Ovary (tissue), 9 donors: ENCODE results near the gene MALL. TPM values are rescaled to one million over a fixed set of nuclear protein-coding genes. Genes with fewer than 3 reads are reported as not detected.

Experiments used
- DNase-seq, 5 donors: peaks; one replicate each; pipeline ENCODE4 v3.0.0-alpha.2; 2019 to 2020
- H3K27ac ChIP-seq, 2 donors: fragments of 200-600 bp; one replicate each; pipeline versions ENCODE4 v1.5.1 to v1.8.0; 2019 to 2022
- H3K27me3 ChIP-seq: fragments of 200-600 bp; one replicate; pipeline ENCODE4 v1.8.0; 2022
- H3K36me3 ChIP-seq: fragments of 200-600 bp; sonication (generic); one replicate; pipeline ENCODE4 v1.5.1; 2019
- H3K4me1 ChIP-seq: one replicate; pipeline ENCODE4 v1.8.1; 2013; ENCODE audit warnings: mild to moderate bottlenecking, moderate library complexity; ENCODE audit not compliant: insufficient read depth
- H3K4me3 ChIP-seq: fragments of 200-600 bp; sonication (generic); one replicate; pipeline ENCODE4 v1.5.1; 2017
- H3K9me3 ChIP-seq, 2 donors: fragments of 200-600 bp in 1 of 2; sonication (generic) in 1 of 2; one replicate each; pipeline versions ENCODE4 v1.5.1 to v1.8.1; 2013 to 2019; ENCODE audit warnings: mild to moderate bottlenecking in 1 of 2, moderate library complexity in 1 of 2
- EP300 ChIP-seq: sonication (generic); formaldehyde crosslinking; IDR thresholded peaks from one replicate; pipeline ENCODE4 v1.6.1; 2017; ENCODE audit warnings: antibody characterized with exemption
- POLR2A ChIP-seq: fragments of 450-650 bp; IDR thresholded peaks from one replicate; pipeline ENCODE4 v1.6.1; 2017; ENCODE audit warnings: antibody characterized with exemption, mild to moderate bottlenecking, moderate library complexity
- WGBS, 3 donors: extraction: QIAGEN DNeasy Blood & Tissue Kit in 1 of 3; methylation state at CpG; one replicate each; pipeline versions ENCODE4 v1.1.5 to v1.1.7; 2013 to 2017; 5-methylcytosine and 5-hydroxymethylcytosine counted together
- intact Hi-C, 4 donors: fragments of 100-400 bp; cut with DNase I; formaldehyde crosslinking; loops; one replicate each; pipeline versions ENCODE4 v1.11.0 to v1.15.1; 2022 to 2023
- polyA plus RNA-seq, 2 donors: library from polyadenylated mRNA; stranded (reverse); fragments of 200-250 nt in 1 of 2; fragments of 350-450 nt in 1 of 2; fragmentation: Illumina TruSeq in 1 of 2; extraction: RNeasy Lipid Tissue Mini Kit (QIAGEN cat#74804) in 1 of 2; gene quantifications; one replicate each; pipeline ENCODE4 v1.2.3, GENCODE V29; 2013 to 2014
- total RNA-seq, 7 donors: library from RNA; depleted of rRNA in 2 of 7; stranded (reverse); fragments of >200 nt in 2 of 7; fragmentation: NEBNext Ultra II Directional in 3 of 7; extraction: Animal tissue kit (Norgen Biotek cat#: 25700) in 3 of 7; gene quantifications; one replicate each; pipeline versions ENCODE4 v1.1.0 to v1.2.4, GENCODE V29; 2016 to 2023
- TF ChIP-seq, protein P1 (sequence below), 3 donors: fragments of 450-650 bp in 2 of 3; fragments of 200-600 bp in 1 of 3; IDR thresholded peaks; one replicate each; pipeline versions ENCODE4 v1.5.1 to v1.8.0; 2016 to 2022; ENCODE audit warnings: antibody characterized with exemption in 3 of 3, mild to moderate bottlenecking in 1 of 3
- donor health status: DM: no; HTN: no; CAD: no; lungs with moderate emphysema.
- donor health status: DM: no; HTN: no; CAD: no.
- donor health status: Bipolar disorder and iron deficiency.
- donor health status: DM: yes; HTN: yes; CAD: no.
- donor health status: DM: no; HTN: no; CAD: no.
- donor health status: DM: yes; HTN: yes; CAD: no.

Gene MALL
- total and polyA plus RNA-seq, 9 donors, result 0.63 to 20.0 (median 2.4) TPM

DNA sequence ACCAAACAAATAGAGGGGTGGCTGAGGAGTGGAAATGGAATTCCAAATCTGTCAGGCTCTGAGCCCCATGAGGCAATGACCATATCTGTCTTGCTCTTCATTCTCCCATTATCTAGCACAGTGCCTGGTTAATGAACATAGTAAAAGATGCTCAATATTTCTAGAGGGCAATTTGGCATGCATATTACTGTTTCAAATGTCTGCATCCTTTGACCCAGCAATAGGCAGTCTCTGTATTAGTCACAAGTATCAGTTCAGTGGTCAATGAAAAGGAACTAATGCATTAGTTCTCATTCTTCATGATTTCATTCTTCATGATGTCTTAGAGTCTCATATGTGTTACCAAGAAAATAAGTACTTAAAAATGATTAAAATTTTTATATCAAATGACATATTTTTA lies 28.4 kb upstream of the MALL start:
- Histone ChIP-seq H3K36me3 (no peaks in the 10 kb centered on the region), H3K27me3 (no peaks in the 10 kb centered on the region), H3K27ac (no peak overlapping the region), H3K9me3 (no peaks in the 10 kb centered on the region), H3K4me3 (no peak overlapping the region), H3K4me1 (no peaks in the 10 kb centered on the region)
- intact Hi-C loops, result no loop called here
- TF ChIP-seq POLR2A (no peak), EP300 (no peak)
- TF ChIP-seq, protein P1, sequence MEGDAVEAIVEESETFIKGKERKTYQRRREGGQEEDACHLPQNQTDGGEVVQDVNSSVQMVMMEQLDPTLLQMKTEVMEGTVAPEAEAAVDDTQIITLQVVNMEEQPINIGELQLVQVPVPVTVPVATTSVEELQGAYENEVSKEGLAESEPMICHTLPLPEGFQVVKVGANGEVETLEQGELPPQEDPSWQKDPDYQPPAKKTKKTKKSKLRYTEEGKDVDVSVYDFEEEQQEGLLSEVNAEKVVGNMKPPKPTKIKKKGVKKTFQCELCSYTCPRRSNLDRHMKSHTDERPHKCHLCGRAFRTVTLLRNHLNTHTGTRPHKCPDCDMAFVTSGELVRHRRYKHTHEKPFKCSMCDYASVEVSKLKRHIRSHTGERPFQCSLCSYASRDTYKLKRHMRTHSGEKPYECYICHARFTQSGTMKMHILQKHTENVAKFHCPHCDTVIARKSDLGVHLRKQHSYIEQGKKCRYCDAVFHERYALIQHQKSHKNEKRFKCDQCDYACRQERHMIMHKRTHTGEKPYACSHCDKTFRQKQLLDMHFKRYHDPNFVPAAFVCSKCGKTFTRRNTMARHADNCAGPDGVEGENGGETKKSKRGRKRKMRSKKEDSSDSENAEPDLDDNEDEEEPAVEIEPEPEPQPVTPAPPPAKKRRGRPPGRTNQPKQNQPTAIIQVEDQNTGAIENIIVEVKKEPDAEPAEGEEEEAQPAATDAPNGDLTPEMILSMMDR (IDR thresholded peaks at IDR 0.05), result no peak
- no peak for DNase-seq

DNA sequence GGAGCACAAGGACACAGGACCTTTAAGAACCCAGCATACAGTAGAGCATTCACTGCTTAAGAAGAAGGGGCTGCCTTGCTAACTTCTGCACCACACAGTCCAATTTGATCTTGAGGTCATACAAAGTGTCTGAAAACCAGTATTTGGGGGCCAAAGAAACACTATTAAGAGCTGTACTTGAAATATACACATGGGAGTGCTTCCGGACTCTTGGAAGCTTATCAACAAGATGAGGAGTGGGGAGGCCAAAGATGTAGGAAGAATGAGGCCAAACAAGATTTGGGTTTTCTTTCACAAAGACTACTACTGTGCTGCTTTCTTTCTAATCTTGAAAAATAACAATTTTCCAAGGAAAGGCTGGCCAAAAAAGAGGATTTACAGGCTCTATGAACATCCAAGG lies 24.8 kb upstream of the MALL start:
- Histone ChIP-seq H3K36me3 (no peaks in the 10 kb centered on the region), H3K4me3 (no peak overlapping the region), H3K27me3 (no peaks in the 10 kb centered on the region), H3K27ac (no peak overlapping the region), H3K4me1 (no peaks in the 10 kb centered on the region), H3K9me3 (no peaks in the 10 kb centered on the region)
- WGBS, 3 donors, result 68 to 76% (median 75%) methylated on average over 1 of the region's 1 CpG
- no peak for TF ChIP-seq POLR2A
- TF ChIP-seq EP300, result no peak
- TF ChIP-seq, protein P1 (IDR thresholded peaks at IDR 0.05), result no peak
- intact Hi-C loops, result no loop called here
- no peak for DNase-seq

DNA sequence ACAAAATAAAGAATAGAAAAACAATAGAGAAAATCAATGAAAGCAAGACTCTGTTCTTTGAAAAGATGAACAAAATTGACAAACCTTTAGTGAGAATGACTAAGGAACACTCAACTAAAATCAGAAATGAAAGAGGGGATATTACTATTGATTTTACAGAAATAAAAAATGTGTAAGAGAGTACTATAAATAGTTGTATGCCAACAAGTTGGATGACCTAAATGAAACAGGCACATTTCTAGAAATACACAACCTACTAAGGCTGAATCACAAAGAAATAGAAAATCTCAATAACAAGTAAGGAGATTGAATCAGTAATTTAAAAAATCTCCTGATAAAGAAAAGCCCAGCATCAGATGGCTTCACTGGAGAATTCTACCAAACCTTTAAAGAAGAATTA lies 18.4 kb upstream of the MALL start:
- intact Hi-C loops, result no loop called here
- no peak for DNase-seq
- TF ChIP-seq EP300, result no peak
- TF ChIP-seq, protein P1 (IDR thresholded peaks at IDR 0.05), result no peak
- no peak for TF ChIP-seq POLR2A
- Histone ChIP-seq H3K27me3 (no peaks in the 10 kb centered on the region), H3K4me1 (no peaks in the 10 kb centered on the region), H3K4me3 (no peak overlapping the region), H3K36me3 (no peaks in the 10 kb centered on the region), H3K9me3 (no peaks in the 10 kb centered on the region), H3K27ac (no peak overlapping the region)

DNA sequence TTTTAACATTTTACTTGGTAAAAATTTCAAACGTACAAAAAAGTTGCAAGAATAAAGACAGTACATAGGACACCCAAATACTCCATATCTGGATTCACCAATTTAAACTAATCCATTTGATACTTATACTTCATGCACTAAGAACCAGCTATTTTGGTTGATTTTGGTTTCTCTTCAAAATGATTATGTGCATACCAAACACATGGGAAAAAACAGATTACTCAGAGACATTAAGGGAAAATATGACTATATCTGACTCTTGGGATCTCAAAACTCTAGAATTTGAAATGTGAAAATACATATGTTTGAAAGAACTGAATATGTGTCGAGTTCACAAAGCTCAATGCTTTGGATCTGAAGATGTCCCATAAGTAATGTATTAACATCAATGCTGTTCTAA lies 15.5 kb upstream of the MALL start:
- Histone ChIP-seq H3K4me3 (no peak overlapping the region), H3K27me3 (no peaks in the 10 kb centered on the region), H3K36me3 (no peaks in the 10 kb centered on the region), H3K27ac (no peak overlapping the region), H3K4me1 (no peaks in the 10 kb centered on the region), H3K9me3 (no peaks in the 10 kb centered on the region)
- TF ChIP-seq, protein P1 (IDR thresholded peaks at IDR 0.05), result no peak
- TF ChIP-seq POLR2A, result no peak
- TF ChIP-seq EP300, result no peak
- WGBS, 3 donors, result 86 to 91% (median 90%) methylated on average over 2 of the region's 2 CpGs
- intact Hi-C loops, result no loop called here
- no peak for DNase-seq

DNA sequence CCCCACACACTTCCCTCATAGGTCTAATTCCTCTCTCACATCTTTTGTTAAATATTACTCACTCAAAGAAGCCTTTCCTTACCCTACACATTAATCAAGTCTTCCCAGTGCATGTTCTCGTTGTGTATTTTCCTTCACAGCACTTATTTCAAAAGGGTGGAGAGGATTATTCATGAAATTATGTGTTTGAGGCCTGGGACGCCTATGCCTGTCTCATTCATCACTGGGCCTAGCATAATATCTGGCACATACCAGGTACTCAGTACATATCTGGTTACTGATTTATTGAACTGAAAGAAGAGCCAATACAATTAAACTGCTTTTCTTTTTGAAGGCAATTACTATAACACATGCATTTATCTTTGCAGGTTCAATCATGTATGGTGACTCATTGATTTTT lies 15.1 kb upstream of the MALL start:
- Histone ChIP-seq H3K4me1 (no peaks in the 10 kb centered on the region), H3K27ac (no peak overlapping the region), H3K9me3 (no peaks in the 10 kb centered on the region), H3K4me3 (no peak overlapping the region), H3K27me3 (no peaks in the 10 kb centered on the region), H3K36me3 (no peaks in the 10 kb centered on the region)
- 77 to 87% (median 86%) methylated on average over 2 of the region's 2 CpGs for WGBS, 3 donors
- DNase-seq, result no peak
- intact Hi-C loops, result no loop called here
- TF ChIP-seq POLR2A, result no peak
- TF ChIP-seq, protein P1 (IDR thresholded peaks at IDR 0.05), result no peak
- TF ChIP-seq EP300, result no peak
